B cell (primary cell): ENCODE measurements around the gene ATIC. TPM values are rescaled to one million over a fixed set of nuclear protein-coding genes. Genes with fewer than 3 reads are reported as not detected.

Experiments used
- ATAC-seq: fragments of 200-7000 bp; cut with Tn5 transposase; one replicate; pipeline ENCODE4 v1.10.0; 2021; ENCODE audit warnings: low read depth, mild to moderate bottlenecking, moderate number of reproducible peaks, moderate library complexity
- CTCF ChIA-PET: fragments of 350-600 bp; sonication (Branson Sonifier 250); formaldehyde crosslinking; loops from one replicate; lab custom pipeline; 2021; ENCODE audit warnings: antibody characterized with exemption, inconsistent platforms; lab: Charles Lee
- POLR2A ChIA-PET: fragments of 350-600 bp; sonication (Branson Sonifier 250); formaldehyde crosslinking; loops from one replicate; lab custom pipeline; 2021; ENCODE audit warnings: antibody characterized with exemption; lab: Charles Lee
- DNase-seq: peaks from one replicate; pipeline ENCODE4 v3.0.0; 2013
- H2AFZ ChIP-seq: 2 replicates; pipeline ENCODE4 v1.6.1; 2012; ENCODE audit warnings: mild to moderate bottlenecking, low read depth, low read length; ENCODE audit not compliant: insufficient read depth, poor library complexity, severe bottlenecking
- H3K27ac ChIP-seq, 2 donors: 1 replicate in 1 of 2; 2 replicates in 1 of 2; pipeline ENCODE4 v1.5.1; 2012 to 2013; ENCODE audit warnings: low read length in 2 of 2, mild to moderate bottlenecking in 2 of 2, moderate library complexity in 1 of 2
- H3K27me3 ChIP-seq, 4 experiments: fragments of 200-600 bp in 1 of 4; sonication (generic) in 1 of 4; replicated peaks in 1 of 4; 1 replicate in 2 of 4; 2 replicates in 2 of 4; pipeline versions ENCODE4 v1.6.1 to v1.7.0; 2013 to 2016; ENCODE audit warnings: low read length in 3 of 4, mild to moderate bottlenecking in 2 of 4, mixed read lengths in 1 of 4, moderate library complexity in 1 of 4; ENCODE audit not compliant: insufficient read depth in 4 of 4, control insufficient read depth in 3 of 4; ENCODE audit errors: control extremely low read depth in 1 of 4
- H3K36me3 ChIP-seq, 2 experiments: replicated peaks in 1 of 2; 1 replicate in 1 of 2; 2 replicates in 1 of 2; pipeline versions ENCODE4 v1.6.1 to v1.7.1; 2013; ENCODE audit warnings: low read length in 1 of 2; ENCODE audit not compliant: insufficient read depth in 2 of 2, control insufficient read depth in 1 of 2; ENCODE audit errors: control extremely low read depth in 1 of 2, extremely low read depth in 1 of 2
- H3K4me1 ChIP-seq, 2 donors: fragments of 200-600 bp in 1 of 2; sonication (generic) in 1 of 2; 1 replicate in 1 of 2; 2 replicates in 1 of 2; pipeline versions ENCODE4 v1.5.1 to v1.6.1; 2013 to 2017; ENCODE audit warnings: low read length in 2 of 2; ENCODE audit not compliant: control insufficient read depth in 2 of 2, insufficient read depth in 2 of 2
- H3K4me2 ChIP-seq: replicated peaks from 2 replicates; pipeline ENCODE3; 2012; ENCODE audit warnings: mild to moderate bottlenecking, low read depth, low read length; ENCODE audit not compliant: poor library complexity, severe bottlenecking
- H3K4me3 ChIP-seq, 5 experiments: fragments of 200-600 bp in 1 of 5; sonication (generic) in 1 of 5; 1 replicate in 3 of 5; 2 replicates in 2 of 5; pipeline versions ENCODE4 v1.5.1 to v1.7.0; 2011 to 2016; ENCODE audit warnings: low read length in 4 of 5, mild to moderate bottlenecking in 4 of 5, low read depth in 2 of 5, control low read depth in 1 of 5, moderate library complexity in 1 of 5; ENCODE audit not compliant: insufficient read depth in 1 of 5; ENCODE audit errors: control extremely low read depth in 1 of 5, extremely low read depth in 1 of 5
- H3K79me2 ChIP-seq: fragments of 200-600 bp; sonication (generic); one replicate; pipeline ENCODE4 v1.6.0; 2016; ENCODE audit warnings: low read length; ENCODE audit not compliant: control insufficient read depth, insufficient read depth
- H3K9ac ChIP-seq: fragments of 200-600 bp; sonication (generic); 2 replicates; pipeline ENCODE4 v1.6.1; 2017; ENCODE audit warnings: mild to moderate bottlenecking, low read length, moderate library complexity
- H3K9me3 ChIP-seq, 3 donors: one replicate each; pipeline versions ENCODE4 v1.6.1 to v1.7.1; 2013; ENCODE audit warnings: low read length in 2 of 3; ENCODE audit not compliant: control insufficient read depth in 2 of 3, insufficient read depth in 1 of 3; ENCODE audit errors: control extremely low read depth in 1 of 3
- H4K20me1 ChIP-seq: 2 replicates; pipeline ENCODE4 v1.6.0; 2012; ENCODE audit warnings: mild to moderate bottlenecking, low read length; ENCODE audit not compliant: insufficient read depth, control insufficient read depth, poor library complexity, severe bottlenecking
- H3K27ac Mint-ChIP-seq: one replicate; pipeline ENCODE4 v1.8.0; 2021; ENCODE audit warnings: mixed read lengths
- H3K27me3 Mint-ChIP-seq: one replicate; pipeline ENCODE4 v1.8.0; 2021; ENCODE audit warnings: mixed read lengths
- H3K4me1 Mint-ChIP-seq: one replicate; pipeline ENCODE4 v1.8.0; 2021; ENCODE audit warnings: mixed read lengths
- H3K4me3 Mint-ChIP-seq: one replicate; pipeline ENCODE4 v1.8.0; 2021; ENCODE audit warnings: mixed read lengths
- H3K9me3 Mint-ChIP-seq: one replicate; pipeline ENCODE4 v1.8.0; 2022; ENCODE audit warnings: mixed read lengths; ENCODE audit not compliant: insufficient read depth
- EZH2 ChIP-seq: IDR thresholded peaks from 2 replicates; pipeline ENCODE4 v1.6.1; 2012; ENCODE audit warnings: borderline replicate concordance, low read depth, mild to moderate bottlenecking, moderate library complexity, low read length; ENCODE audit not compliant: insufficient read depth, poor library complexity, severe bottlenecking
- WGBS: methylation state at CpG from one replicate; pipeline ENCODE4 v1.1.5; 2013; ENCODE audit warnings: missing lambda C conversion rate; ENCODE audit not compliant: insufficient coverage; 5-methylcytosine and 5-hydroxymethylcytosine counted together
- intact Hi-C: fragments of 100-400 bp; cut with micrococcal nuclease; formaldehyde crosslinking; loops from one replicate; pipeline ENCODE4 v1.10.0; 2022
- polyA plus RNA-seq: library from polyadenylated mRNA; depleted of rRNA; stranded (reverse); fragments of >200 nt; gene quantifications from 2 replicates; pipeline ENCODE4 v1.2.3, GENCODE V29; 2012
- total RNA-seq, 2 donors: library from RNA; stranded (reverse); fragments of 120-200 nt in 1 of 2; gene quantifications; 1 replicate in 1 of 2; 2 replicates in 1 of 2; pipeline versions ENCODE4 v1.2.3 to v1.2.4, GENCODE V29; 2013 to 2022
- TF ChIP-seq, protein P1 (sequence below): fragments of 200-600 bp; IDR thresholded peaks from one replicate; pipeline ENCODE4 v1.8.0; 2022; ENCODE audit warnings: antibody characterized with exemption, mild to moderate bottlenecking

ATIC gene
- total and polyA plus RNA-seq, 2 donors (not counting 1 experiment from before 2014, with no cell fraction given), result 55.4 to 80.4 TPM

DNA sequence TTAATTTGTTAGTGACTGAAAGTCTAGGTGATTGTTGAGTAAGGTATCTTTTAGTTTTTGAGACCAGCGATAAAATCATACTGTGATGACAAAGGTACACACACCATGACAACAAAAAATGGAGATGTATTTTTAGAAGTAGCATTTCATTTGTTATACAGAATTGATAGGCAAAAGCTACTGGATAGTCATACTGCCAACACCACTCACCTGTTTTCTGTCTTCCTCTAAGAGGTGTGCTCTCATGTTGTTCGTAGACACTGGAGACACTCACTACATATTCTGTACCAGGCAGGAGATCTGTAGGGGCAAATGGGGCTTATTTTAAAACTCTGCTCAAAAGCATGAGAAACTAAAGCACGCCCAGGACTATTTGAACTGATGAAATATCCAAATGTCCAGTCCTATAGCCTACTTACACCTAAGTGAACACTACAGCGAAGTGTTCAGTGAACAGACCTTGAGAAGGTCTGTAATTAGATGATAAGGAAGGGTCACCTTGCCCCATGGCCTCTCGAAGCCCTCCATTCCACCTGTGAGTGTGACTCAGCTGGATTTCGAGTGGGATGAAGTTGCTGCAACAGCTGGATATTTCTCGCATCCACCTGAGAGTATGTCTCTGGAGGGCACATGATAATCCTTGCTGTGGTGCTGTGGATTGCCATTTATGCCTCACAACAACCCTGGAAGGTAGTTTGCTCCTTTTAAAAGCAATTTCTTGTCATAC is 76.3 kb downstream of the ATIC start:
- H3K27me3 Mint-ChIP-seq, result no peaks in the 10 kb centered on the region
- ChIA-PET CTCF (no interaction called here), POLR2A (no interaction called here)
- Histone ChIP-seq H3K9me3 (no peaks in the 10 kb centered on the region), H2AFZ (no peak overlapping the region), H3K27ac (no peak overlapping the region), H3K36me3 (no peaks in the 10 kb centered on the region), H4K20me1 (no peaks in the 10 kb centered on the region), H3K4me1 (no peaks in the 10 kb centered on the region), H3K4me2 (no peak overlapping the region), H3K9ac (no peak overlapping the region), H3K27me3 (no peaks in the 10 kb centered on the region), H3K79me2 (no peaks in the 10 kb centered on the region), H3K4me3 (no peak overlapping the region)
- intact Hi-C loops, result no loop called here
- ATAC-seq (no peak), DNase-seq (no peak)
- no peak for TF ChIP-seq EZH2
- TF ChIP-seq, protein P1, sequence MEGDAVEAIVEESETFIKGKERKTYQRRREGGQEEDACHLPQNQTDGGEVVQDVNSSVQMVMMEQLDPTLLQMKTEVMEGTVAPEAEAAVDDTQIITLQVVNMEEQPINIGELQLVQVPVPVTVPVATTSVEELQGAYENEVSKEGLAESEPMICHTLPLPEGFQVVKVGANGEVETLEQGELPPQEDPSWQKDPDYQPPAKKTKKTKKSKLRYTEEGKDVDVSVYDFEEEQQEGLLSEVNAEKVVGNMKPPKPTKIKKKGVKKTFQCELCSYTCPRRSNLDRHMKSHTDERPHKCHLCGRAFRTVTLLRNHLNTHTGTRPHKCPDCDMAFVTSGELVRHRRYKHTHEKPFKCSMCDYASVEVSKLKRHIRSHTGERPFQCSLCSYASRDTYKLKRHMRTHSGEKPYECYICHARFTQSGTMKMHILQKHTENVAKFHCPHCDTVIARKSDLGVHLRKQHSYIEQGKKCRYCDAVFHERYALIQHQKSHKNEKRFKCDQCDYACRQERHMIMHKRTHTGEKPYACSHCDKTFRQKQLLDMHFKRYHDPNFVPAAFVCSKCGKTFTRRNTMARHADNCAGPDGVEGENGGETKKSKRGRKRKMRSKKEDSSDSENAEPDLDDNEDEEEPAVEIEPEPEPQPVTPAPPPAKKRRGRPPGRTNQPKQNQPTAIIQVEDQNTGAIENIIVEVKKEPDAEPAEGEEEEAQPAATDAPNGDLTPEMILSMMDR, result no peak
- H3K9me3 Mint-ChIP-seq, result peaks cover 3% of the 10 kb centered on the region
- peaks cover 8% of the 10 kb centered on the region for H3K4me1 Mint-ChIP-seq
- no peak overlapping the region for H3K27ac Mint-ChIP-seq
- 100% methylated on average over 1 of the region's 7 CpGs for WGBS
- H3K4me3 Mint-ChIP-seq, result no peak overlapping the region

DNA sequence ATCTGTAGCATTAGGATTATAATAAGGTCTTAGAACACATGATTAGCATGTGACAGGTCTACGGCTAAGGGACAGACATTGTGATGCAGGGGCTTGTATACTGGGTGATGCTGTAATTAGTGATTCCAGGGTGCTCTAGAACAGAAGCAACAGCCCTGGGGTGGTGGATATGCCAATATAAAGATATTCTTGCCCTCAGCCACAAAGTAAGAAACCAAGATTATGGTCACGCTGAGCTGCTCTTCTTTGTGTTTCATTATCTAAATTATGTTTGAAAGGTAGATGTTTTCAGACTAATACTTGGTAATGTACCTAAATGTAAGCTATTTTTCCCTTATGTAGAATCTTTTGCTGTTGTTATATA is 78.7 kb downstream of the ATIC start:
- H4K20me1 ChIP-seq, result no peaks in the 10 kb centered on the region
- no peak for TF ChIP-seq EZH2
- TF ChIP-seq, protein P1, result no peak
- no peak for ATAC-seq
- H3K27me3 ChIP-seq, result no peaks in the 10 kb centered on the region
- H3K79me2 ChIP-seq, result no peaks in the 10 kb centered on the region
- H3K4me1 ChIP-seq, result no peaks in the 10 kb centered on the region
- no peak overlapping the region for H3K4me3 ChIP-seq
- CTCF ChIA-PET, result no interaction called here
- H3K9me3 ChIP-seq, result no peaks in the 10 kb centered on the region
- Mint-ChIP-seq H3K27ac (no peak overlapping the region), H3K4me1 (peaks cover 8% of the 10 kb centered on the region), H3K4me3 (no peak overlapping the region), H3K9me3 (peaks cover 3% of the 10 kb centered on the region), H3K27me3 (no peaks in the 10 kb centered on the region)
- no peaks in the 10 kb centered on the region for H3K36me3 ChIP-seq
- intact Hi-C loops, result no loop called here
- no peak overlapping the region for H2AFZ ChIP-seq
- DNase-seq, result no peak
- H3K9ac ChIP-seq, result no peak overlapping the region
- POLR2A ChIA-PET, result no interaction called here
- no peak overlapping the region for H3K4me2 ChIP-seq
- 88% methylated on average over 1 of the region's 2 CpGs for WGBS
- H3K27ac ChIP-seq, result no peak overlapping the region
